Activated CD8-positive, alpha-beta T cell treated with anti-CD3 and anti-CD28 coated beads, Interleukin-2, amount 10 ng/mL, durations not matched to agents 7 days and 5 days (primary cell): ENCODE results near the gene CERS6. TPM values are rescaled to one million over a fixed set of nuclear protein-coding genes. Genes with fewer than 3 reads are reported as not detected.

Experiments used
- ATAC-seq: fragments of 150-1000 bp; cut with Tn5 transposase; one replicate; pipeline ENCODE4 v1.10.0; 2021; ENCODE audit warnings: moderate library complexity
- CTCF ChIA-PET: fragments of 350-600 bp; sonication (Branson Sonifier 250); formaldehyde crosslinking; loops from one replicate; lab custom pipeline; 2021; ENCODE audit warnings: antibody characterized with exemption; lab: Charles Lee
- POLR2A ChIA-PET: fragments of 350-600 bp; sonication (Branson Sonifier 250); formaldehyde crosslinking; loops from one replicate; lab custom pipeline; 2021; ENCODE audit warnings: antibody characterized with exemption; lab: Charles Lee
- DNase-seq: peaks from one replicate; pipeline ENCODE4 v3.0.0-alpha.2; 2020
- H3K27ac Mint-ChIP-seq: one replicate; pipeline ENCODE4 v1.8.0; 2021; ENCODE audit warnings: mild to moderate bottlenecking, mixed read lengths
- H3K27me3 Mint-ChIP-seq: one replicate; pipeline ENCODE4 v1.8.0; 2021; ENCODE audit warnings: low read depth, mixed read lengths
- H3K36me3 Mint-ChIP-seq: one replicate; pipeline ENCODE4 v1.8.0; 2021; ENCODE audit warnings: low read depth, mixed read lengths
- H3K4me1 Mint-ChIP-seq: one replicate; pipeline ENCODE4 v1.8.0; 2021; ENCODE audit warnings: low read depth, mixed read lengths
- H3K4me3 Mint-ChIP-seq: one replicate; pipeline ENCODE4 v1.8.0; 2021; ENCODE audit warnings: mild to moderate bottlenecking, mixed read lengths
- H3K9me3 Mint-ChIP-seq: one replicate; pipeline ENCODE4 v1.8.0; 2022; ENCODE audit warnings: mixed read lengths; ENCODE audit not compliant: insufficient read depth
- total RNA-seq, 2 experiments: library from RNA; stranded (reverse); gene quantifications; one replicate each; pipeline ENCODE4 v1.2.3, GENCODE V29; 2021

The CERS6 gene
- total RNA-seq, 2 experiments from 2014 or later: 13.1 to 14.5 TPM

DNA sequence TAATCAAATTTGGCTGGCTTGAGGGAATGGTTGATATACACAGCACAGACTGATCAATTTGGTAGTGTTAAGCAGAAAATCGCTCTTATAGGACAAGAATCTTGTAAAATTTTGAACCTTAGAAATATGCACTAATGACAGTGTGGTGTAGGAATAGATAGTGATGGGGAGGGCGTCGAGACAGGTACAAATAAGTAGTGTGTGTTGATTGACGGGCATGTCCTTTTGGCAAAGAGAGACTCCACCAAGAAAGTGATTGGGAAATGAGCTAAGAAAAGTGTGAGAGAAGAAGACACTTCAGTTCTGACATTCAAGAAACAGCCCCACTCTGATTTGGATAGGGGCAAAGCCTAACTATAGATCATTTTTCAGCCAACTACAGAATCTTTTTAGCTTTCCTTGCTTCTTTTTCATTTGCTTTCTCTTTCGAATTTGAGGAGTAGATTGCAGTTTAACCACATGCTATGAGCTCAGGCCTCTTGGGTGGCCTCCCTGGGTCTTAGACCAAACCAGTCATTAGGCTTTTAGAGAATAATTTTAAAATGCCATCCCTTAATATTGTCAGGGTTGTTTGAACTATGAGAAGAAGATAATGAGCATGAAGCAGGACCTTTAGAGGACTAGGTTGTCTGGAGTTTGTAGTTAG is 127.1 kb downstream of the CERS6 start:
- Mint-ChIP-seq H3K36me3 (peaks cover 25% of the 10 kb centered on the region), H3K27me3 (no peaks in the 10 kb centered on the region), H3K4me1 (peaks cover 35% of the 10 kb centered on the region), H3K9me3 (no peaks in the 10 kb centered on the region), H3K4me3 (peak overlapping the region; percentile 5), H3K27ac (peak overlapping the region; percentile 33)
- CTCF ChIA-PET: interaction anchor here (0.9 to 1.9 kb wide), 3 partner anchors 9 to 176 kb away, joined by 3 to 7 read pairs (median 4); no protein-coding TSS in a partner anchor
- ATAC-seq (peak; percentile 72), DNase-seq (no peak)
- POLR2A ChIA-PET: interaction anchor here (0.9 kb wide), 1 partner anchor 128 kb away, joined by 3 read pairs; no protein-coding TSS in a partner anchor

DNA sequence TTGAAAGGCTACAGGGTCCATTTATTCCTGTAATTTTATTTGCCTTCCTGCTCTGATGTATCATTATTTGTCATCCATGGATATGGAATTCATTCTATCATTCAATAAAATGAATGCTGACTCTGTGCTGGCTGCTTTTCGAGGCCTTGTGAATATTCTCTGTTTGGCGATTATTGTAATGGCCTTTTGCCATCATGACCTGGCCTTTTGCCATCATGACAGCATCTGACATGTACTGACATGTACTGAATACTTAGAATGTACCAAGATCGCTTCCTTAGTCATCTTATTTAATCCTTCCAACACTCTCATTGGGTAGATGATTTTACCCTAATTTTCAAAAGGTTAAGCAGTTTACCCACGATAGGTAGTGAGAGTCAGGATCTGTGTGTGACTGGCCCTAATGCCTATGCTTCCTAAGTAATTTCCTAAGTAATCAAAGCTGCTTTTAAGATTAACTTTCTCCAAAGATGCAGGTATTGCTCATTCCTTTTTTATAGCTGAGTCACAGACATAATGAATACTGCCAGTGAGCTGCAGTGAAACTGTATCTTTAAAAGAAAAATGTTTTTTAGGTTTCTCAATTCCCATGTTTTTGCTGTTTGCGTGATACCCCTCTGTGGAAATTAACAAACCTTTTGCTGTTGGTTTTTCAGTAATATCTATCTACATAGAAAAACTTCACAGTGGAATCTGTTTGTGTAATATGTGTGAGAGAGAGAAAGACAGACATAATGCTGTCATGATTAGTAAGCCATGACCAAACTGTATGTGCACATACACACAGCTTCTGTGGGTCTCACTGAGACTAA is 127.8 kb downstream of the CERS6 start:
- H3K4me3 Mint-ChIP-seq: no peak overlapping the region
- ATAC-seq (no peak), DNase-seq (no peak)
- H3K9me3 Mint-ChIP-seq: no peaks in the 10 kb centered on the region
- POLR2A ChIA-PET: interaction anchor here (0.9 kb wide), 1 partner anchor 128 kb away, joined by 3 read pairs; no protein-coding TSS in a partner anchor
- no peak overlapping the region for H3K27ac Mint-ChIP-seq
- H3K36me3 Mint-ChIP-seq: peaks cover 25% of the 10 kb centered on the region
- H3K27me3 Mint-ChIP-seq: no peaks in the 10 kb centered on the region
- CTCF ChIA-PET: interaction anchor here (0.9 to 1.9 kb wide), 4 partner anchors 9 to 175 kb away, joined by 3 to 7 read pairs (median 4); no protein-coding TSS in a partner anchor
- H3K4me1 Mint-ChIP-seq: peaks cover 35% of the 10 kb centered on the region

DNA sequence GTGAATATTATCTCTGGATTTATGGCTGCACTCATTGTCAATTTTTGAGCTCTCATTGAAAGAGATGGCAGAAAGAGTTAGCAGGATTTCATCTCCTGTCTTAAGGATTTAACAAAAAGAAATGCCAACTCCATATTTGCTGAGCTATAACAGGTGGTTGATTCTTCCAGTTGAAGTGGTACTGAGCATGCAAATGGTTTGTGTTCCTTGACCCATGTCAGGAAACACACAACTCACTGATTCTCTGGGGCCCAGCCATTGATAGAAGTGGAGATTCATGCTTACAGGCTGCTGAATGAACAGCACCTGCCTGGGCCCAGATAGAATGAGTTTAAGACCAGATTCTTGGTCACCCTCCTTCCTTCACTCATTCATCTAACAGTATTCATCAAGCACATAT is 128.8 kb downstream of the CERS6 start:
- no peaks in the 10 kb centered on the region for H3K9me3 Mint-ChIP-seq
- ATAC-seq (no peak), DNase-seq (no peak)
- no peaks in the 10 kb centered on the region for H3K27me3 Mint-ChIP-seq
- ChIA-PET POLR2A (no interaction called here), CTCF (interaction anchor here (1.4 kb wide), 1 partner anchor 102 kb away, joined by 3 read pairs; no protein-coding TSS in a partner anchor)
- H3K4me3 Mint-ChIP-seq: no peak overlapping the region
- no peak overlapping the region for H3K27ac Mint-ChIP-seq
- peaks cover 23% of the 10 kb centered on the region for H3K36me3 Mint-ChIP-seq
- peaks cover 43% of the 10 kb centered on the region for H3K4me1 Mint-ChIP-seq

DNA sequence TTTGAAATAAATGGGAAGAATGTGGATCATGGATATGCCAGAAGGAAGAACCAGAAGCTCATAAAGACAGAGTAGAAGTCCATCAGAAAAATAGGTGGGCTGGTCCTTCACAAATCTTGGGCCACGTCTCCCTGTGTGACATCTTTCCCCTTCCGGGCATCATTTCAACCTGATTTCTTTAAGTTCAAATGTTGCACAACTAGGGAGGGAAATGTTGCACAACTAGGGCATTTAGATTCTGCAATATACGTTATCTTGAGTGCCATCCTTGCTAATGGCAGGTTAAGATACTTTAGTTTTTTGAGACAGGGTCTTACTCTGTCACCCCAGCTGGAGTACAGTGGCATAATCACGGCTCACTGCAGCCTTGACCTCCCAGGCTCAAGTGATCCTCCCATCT is 129.6 kb downstream of the CERS6 start:
- H3K4me3 Mint-ChIP-seq: no peak overlapping the region
- no peak for DNase-seq
- H3K27ac Mint-ChIP-seq: no peak overlapping the region
- no peaks in the 10 kb centered on the region for H3K9me3 Mint-ChIP-seq
- H3K27me3 Mint-ChIP-seq: no peaks in the 10 kb centered on the region
- no peak for ATAC-seq
- ChIA-PET CTCF (no interaction called here), POLR2A (no interaction called here)
- peaks cover 23% of the 10 kb centered on the region for H3K36me3 Mint-ChIP-seq
- H3K4me1 Mint-ChIP-seq: peaks cover 40% of the 10 kb centered on the region

DNA sequence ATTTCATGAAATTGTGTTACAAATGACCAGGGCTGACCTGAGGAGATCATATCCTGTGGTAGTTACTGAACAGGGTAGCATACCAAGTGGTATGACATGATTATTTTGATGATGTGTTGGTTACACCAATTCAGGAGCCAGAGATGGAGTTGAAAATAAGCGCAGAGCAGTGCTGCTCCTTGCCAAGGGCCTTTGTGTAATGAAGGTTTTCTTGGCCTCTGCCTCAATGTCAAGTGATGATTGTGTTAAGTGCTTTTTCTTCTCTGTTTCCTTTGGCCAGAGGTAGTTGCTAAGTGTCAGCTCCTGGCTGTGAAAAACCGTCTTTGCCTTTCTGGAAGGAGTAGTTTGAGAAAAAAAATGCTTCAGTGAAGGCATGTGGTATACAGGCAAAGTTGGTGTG is 131.2 kb downstream of the CERS6 start:
- ATAC-seq: no peak
- ChIA-PET CTCF (no interaction called here), POLR2A (no interaction called here)
- Mint-ChIP-seq H3K9me3 (no peaks in the 10 kb centered on the region), H3K4me1 (peaks cover 30% of the 10 kb centered on the region), H3K27me3 (no peaks in the 10 kb centered on the region), H3K36me3 (peaks cover 18% of the 10 kb centered on the region), H3K4me3 (no peak overlapping the region), H3K27ac (no peak overlapping the region)
- no peak for DNase-seq

DNA sequence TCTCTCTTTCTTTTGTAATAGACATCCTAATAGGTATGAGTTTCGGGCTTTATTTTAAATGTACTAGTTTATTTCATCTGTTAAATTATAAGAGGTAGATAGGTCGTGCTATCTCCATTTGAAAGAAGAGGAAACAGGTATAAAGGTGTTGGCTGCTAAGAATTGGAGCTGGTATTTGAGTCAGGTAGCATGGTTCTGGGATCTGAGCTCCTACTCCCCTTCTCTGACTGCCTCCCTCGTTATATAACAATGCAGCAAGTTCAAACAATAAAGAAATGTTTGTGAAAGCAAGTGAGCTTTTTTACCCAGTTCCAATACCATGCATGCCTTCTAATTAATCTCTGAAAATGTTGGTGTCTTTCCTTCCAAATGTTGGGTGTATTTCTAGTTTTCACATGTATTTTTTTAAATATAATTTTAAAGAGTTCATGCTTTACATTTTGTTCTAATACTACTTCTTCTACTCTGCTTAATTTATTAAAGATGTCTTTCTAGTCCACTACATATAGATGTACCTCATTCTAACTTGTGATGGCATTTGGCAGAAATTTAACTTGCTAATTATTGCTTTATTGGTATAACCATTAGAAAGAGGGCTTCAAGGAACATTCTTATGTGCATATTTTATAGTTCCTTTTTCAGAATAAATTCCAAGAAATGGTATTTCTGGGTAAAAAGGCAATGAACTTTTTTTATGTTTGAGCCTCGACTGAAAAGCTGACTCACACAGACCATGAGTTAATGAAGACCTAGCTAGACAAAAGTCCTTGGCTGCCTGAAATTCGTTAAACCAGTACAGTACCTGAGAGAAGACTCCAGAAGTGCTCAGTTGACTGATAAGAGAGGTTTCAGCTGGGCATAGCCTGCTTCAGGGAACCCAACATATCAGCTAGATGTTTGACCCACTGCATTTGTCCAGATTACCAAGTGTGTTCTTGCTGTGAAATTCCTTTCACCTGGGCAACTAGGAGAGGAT is 133.5 kb downstream of the CERS6 start:
- Mint-ChIP-seq H3K9me3 (no peaks in the 10 kb centered on the region), H3K27ac (no peak overlapping the region), H3K4me3 (no peak overlapping the region), H3K27me3 (no peaks in the 10 kb centered on the region), H3K4me1 (peaks cover 18% of the 10 kb centered on the region), H3K36me3 (peaks cover 13% of the 10 kb centered on the region)
- ATAC-seq (no peak), DNase-seq (no peak)
- POLR2A ChIA-PET: no interaction called here
- CTCF ChIA-PET: interaction anchor here (1.0 to 1.3 kb wide), 2 partner anchors 10 to 243 kb away, joined by 3 read pairs; no protein-coding TSS in a partner anchor

DNA sequence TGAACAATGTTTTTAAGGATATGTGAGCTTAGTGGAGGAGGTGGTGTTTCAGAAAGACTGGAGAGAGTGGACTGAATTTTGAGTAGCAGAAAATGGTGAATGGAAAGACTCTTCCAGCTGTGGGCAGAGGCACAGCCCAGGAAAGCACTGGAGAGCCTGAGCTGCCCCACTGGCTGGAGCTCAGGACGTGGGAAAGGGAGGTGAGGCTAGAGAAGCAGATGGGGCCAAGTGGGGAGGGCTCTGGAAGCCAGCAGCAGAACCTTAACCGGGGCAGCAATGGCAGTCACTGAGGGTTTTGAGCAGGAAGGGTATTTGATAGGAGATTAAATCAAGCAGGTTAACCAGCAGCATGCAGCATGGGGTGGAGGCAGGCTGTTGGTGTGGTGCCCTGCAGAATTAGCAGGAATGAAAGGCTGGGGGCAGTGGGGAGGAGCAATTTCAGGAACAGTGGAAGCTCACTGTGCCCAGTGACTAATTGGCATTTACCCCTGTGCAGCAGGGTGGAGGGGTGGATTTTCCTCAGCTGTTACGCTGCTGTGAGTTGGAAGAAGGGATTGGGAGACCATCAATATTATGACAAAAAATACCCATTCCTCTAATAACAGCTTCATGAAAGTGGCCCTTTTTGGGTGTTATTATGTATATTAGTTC is 136.2 kb downstream of the CERS6 start:
- ChIA-PET POLR2A (no interaction called here), CTCF (interaction anchor here (0.9 to 2.1 kb wide), 2 partner anchors 9 to 10 kb away, joined by 3 to 7 read pairs; no protein-coding TSS in a partner anchor)
- Mint-ChIP-seq H3K27ac (no peak overlapping the region), H3K27me3 (no peaks in the 10 kb centered on the region), H3K4me1 (peaks cover 30% of the 10 kb centered on the region), H3K36me3 (peaks cover 2% of the 10 kb centered on the region), H3K9me3 (no peaks in the 10 kb centered on the region), H3K4me3 (no peak overlapping the region)
- ATAC-seq: no peak
- DNase-seq: no peak

DNA sequence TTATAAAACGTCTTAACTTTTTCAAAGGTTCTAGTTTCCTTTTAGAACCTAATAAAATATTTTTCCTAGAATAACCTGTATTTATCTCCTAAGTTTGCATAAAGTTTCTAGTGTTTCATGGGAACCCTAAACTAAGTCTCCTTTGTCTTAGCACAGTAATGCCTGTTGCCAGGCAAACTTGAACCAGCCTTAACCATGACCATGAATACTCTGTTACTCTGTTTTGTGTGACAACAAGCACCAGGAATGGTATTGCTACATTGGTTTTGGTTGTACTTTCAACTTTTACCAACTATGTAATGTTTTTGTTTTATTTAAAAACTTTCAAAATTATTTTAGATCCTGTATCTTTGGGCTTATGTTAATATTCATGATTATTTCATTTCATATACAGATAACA is 137.6 kb downstream of the CERS6 start:
- no peaks in the 10 kb centered on the region for H3K27me3 Mint-ChIP-seq
- no peak overlapping the region for H3K4me3 Mint-ChIP-seq

DNA sequence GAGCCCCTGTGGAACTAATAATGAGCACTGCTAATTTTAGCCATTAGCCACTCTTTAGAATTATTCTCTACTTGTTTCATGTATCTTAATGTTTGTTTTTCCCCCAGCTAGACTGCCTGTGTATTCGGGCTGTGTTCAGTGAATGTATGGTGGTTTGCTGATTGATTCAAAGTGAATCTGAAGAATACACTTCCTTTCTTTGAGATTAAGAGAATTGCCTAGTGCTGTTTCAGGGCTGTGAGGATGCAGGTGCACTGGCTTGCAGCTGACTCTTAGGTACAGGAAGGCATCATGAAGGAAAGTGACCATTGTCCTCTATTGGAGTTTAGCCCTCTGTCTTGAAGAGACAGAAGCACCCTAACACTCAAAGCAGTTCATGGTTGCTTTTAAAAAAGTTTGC is 138.7 kb downstream of the CERS6 start:
- ChIA-PET CTCF (no interaction called here), POLR2A (no interaction called here)
- no peaks in the 10 kb centered on the region for H3K9me3 Mint-ChIP-seq
- peak overlapping the region; percentile 9 for H3K27ac Mint-ChIP-seq
- H3K27me3 Mint-ChIP-seq: no peaks in the 10 kb centered on the region
- DNase-seq (no peak), ATAC-seq (no peak)
- H3K36me3 Mint-ChIP-seq: no peaks in the 10 kb centered on the region
- H3K4me1 Mint-ChIP-seq: peaks cover 23% of the 10 kb centered on the region
- no peak overlapping the region for H3K4me3 Mint-ChIP-seq

More for the DNA sequence above, 137.6 kb downstream of the CERS6 start:
- CTCF ChIA-PET: interaction anchor here (2.1 kb wide), 1 partner anchor 11 kb away, joined by 7 read pairs; no protein-coding TSS in a partner anchor
- H3K9me3 Mint-ChIP-seq: no peaks in the 10 kb centered on the region
- POLR2A ChIA-PET: no interaction called here
- no peak for ATAC-seq
- H3K27ac Mint-ChIP-seq: no peak overlapping the region
- DNase-seq: no peak
- H3K36me3 Mint-ChIP-seq: no peaks in the 10 kb centered on the region
- H3K4me1 Mint-ChIP-seq: peaks cover 30% of the 10 kb centered on the region

DNA sequence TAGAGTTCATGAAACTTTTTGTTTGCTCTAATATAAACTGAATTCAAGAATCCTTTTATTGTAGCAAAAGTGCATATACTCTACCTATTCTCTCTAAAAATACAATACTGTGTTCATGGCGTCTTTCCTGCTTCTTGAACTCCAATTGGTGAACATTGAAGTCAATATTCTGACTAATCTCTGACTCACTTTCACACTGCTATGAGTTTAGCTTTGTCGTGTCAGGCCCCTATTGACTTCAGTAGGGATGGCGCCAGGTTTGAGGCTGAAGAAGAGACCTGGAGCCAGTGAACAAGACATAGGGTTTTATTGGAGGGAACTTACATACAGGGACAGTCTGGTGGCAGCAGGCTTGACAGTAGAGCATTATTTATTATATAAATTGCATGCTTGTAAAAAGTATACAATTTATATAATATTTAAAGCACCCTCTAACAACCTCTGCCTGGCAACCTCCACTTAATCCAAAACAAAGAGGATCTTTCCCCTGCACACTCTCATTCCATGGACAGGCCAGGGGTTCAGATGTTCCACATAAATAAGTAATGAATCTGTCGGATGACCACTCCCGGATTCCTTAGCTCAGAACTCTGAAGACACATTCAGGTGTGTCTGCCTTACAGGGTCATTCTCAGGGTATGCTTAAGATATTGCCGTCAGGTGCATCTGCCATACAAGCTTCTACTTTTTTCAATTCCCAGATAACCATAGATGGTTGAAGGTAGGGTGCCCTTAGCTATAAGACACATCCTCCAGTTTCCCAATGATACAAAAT is 141.0 kb downstream of the CERS6 start:
- no peak for DNase-seq
- ChIA-PET POLR2A (no interaction called here), CTCF (no interaction called here)
- Mint-ChIP-seq H3K4me1 (peaks cover 20% of the 10 kb centered on the region), H3K27me3 (no peaks in the 10 kb centered on the region), H3K4me3 (no peak overlapping the region), H3K27ac (no peak overlapping the region), H3K9me3 (no peaks in the 10 kb centered on the region), H3K36me3 (peaks cover 3% of the 10 kb centered on the region)
- no peak for ATAC-seq
